Mesodermal cell (in vitro differentiated cells): Measurements from ENCODE around the gene TAMALIN.
A peak's percentile ranks its signal among the peaks of the same experiment; 100 is the strongest.

Source experiments
- H3K27ac ChIP-seq: 2 replicates; pipeline ENCODE4 v1.7.0; 2013; ENCODE audit warnings: mild to moderate bottlenecking, low read depth, low read length, moderate library complexity; ENCODE audit not compliant: severe bottlenecking
- H3K36me3 ChIP-seq: 2 replicates; pipeline ENCODE4 v1.7.1; 2013; ENCODE audit warnings: mild to moderate bottlenecking, low read length, moderate library complexity; ENCODE audit not compliant: control insufficient read depth, insufficient read depth
- H3K4me1 ChIP-seq: one replicate; pipeline ENCODE4 v1.7.1; 2013; ENCODE audit warnings: mild to moderate bottlenecking, low read length; ENCODE audit not compliant: insufficient read depth, control insufficient read depth, poor library complexity, severe bottlenecking
- H3K4me3 ChIP-seq: 2 replicates; pipeline ENCODE4 v1.7.0; 2013; ENCODE audit warnings: low read length, control low read depth, mild to moderate bottlenecking; ENCODE audit not compliant: insufficient read depth, poor library complexity, severe bottlenecking; ENCODE audit errors: extremely low read depth
- H3K9me3 ChIP-seq: 2 replicates; pipeline ENCODE4 v1.7.1; 2013; ENCODE audit warnings: mild to moderate bottlenecking, low read length, moderate library complexity; ENCODE audit not compliant: control insufficient read depth
- WGBS, 2 experiments: methylation state at CpG; one replicate each; pipeline ENCODE4 v1.1.5; 2013; ENCODE audit warnings: missing lambda C conversion rate in 2 of 2; ENCODE audit not compliant: insufficient coverage in 2 of 2; 5-methylcytosine and 5-hydroxymethylcytosine counted together

The TAMALIN gene

DNA sequence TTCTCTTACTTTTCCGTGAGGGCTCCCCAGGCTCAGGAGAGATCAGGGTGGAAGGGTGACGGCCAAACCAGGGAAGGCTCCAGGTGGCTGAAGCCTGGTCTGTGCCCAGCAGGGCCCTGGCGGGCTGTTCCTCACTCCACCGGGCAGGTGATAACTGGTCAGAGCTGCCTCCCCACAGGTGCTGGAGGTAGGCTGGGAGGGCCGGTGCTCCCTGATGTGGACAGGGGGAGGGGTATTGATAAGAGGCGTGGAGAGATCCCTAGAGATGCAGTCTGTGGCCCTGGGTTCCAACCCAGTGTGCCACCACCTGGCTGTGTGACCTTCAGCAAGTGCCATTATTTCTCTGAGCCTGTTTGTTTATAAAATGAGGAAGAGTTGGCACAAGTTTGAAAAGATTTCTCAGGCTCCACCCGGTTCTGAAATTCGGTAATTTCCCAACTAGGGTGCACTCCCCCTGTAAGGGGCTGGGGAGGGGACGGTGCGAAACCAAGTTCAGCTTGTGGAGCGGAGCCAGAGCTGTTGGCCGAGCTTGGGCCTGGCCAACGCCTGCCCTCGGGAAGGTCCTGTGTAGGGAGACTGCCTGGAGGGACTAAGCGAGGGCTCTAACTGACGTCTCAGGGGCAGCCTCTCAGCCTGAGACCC lies 43.5 kb downstream of the TAMALIN start:
- H3K27ac ChIP-seq: peak overlapping the region; percentile 96
- peaks cover 35% of the 10 kb centered on the region for H3K36me3 ChIP-seq
- peak overlapping the region; percentile 46 for H3K4me3 ChIP-seq
- 19 to 24% methylated on average over 12 of the region's 16 CpGs for WGBS, 2 experiments
- no peaks in the 10 kb centered on the region for H3K9me3 ChIP-seq
- H3K4me1 ChIP-seq: peaks cover 18% of the 10 kb centered on the region

DNA sequence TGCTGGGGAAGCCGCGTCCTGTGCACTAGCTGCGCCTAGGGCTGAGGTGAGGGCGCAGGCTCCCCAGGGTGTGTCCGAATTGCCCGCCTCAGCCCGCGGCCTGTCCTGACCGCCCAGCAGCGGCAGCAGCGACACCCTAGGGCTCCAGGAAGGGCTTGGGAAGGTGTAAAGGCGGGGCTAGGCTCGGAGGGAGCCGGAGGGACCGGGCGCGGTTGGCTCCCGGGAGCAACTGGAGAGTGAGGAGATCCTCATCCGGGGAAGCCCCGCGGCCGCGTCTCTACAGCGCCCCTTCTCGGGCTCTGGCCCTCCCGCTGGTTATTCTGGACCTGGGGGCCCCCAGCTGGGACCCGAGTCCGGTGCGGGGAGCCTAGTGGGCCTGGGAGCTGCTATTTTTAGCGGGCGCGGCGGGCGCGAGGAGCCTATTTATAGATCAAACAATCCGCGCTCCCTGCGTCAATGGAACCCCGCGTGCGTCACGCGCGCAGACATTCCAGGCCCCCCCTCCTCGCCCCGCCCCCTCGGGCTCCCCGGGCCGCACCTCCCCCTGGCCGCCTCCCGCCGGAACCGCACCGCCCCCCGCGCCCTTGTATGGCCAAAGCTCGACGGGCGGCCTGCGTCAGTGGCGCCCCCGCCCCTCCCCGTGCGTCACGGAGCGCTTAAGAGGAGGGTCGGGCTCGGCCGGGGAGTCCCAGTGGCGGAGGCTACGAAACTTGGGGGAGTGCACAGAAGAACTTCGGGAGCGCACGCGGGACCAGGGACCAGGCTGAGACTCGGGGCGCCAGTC lies 44.2 kb downstream of the TAMALIN start, which contains the start of gene NR4A1:
NR4A1 (plus strand) TSS at position 685 of the 784 bp plus-strand sequence. CDS start 2,887 bp downstream, outside the sequence.
- 1% methylated on average over 56 to 64 of the region's 77 CpGs for WGBS, 2 experiments
- peak within 1 kb of the TSS; percentile 96 for H3K27ac ChIP-seq
- H3K36me3 ChIP-seq: peaks cover 33% of the 10 kb centered on the region

DNA sequence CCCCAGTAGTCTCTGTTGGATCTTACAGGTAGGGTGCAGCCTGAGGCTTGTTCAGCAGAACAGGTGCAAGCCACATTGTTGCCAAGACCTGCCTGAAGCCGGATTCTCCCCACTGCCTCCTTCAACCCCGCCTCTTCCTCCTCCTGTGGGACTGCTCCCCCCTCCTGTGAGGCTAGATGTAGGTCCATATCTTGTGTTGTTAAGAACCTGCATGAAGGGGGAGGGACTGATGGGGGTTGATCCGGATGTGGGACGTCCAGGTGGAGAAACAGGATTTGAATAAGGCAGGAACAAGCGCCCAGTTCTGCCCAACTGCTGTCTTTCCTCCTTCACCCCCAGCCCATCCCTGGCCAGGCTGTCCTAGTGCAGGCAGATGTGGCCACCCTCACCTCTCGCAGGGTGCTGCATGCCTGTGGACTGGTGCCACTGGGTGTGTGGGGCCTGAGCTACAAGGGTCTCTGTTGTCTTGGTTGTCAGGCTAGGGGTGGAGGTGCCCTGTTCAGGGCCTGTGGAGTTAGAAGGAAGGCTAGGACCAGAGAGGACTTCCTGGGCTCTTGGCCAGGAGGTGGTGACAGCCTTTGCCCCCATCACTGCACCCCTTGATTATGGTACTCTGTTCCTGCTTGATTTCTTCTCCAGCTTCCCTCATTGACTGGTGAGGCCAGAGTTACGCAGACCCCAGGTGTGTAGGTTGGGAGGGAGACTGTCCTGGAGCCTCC lies 45.9 kb downstream of the TAMALIN start:
- 75 to 81% methylated on average over 3 of the region's 7 CpGs for WGBS, 2 experiments

More for the DNA sequence above, 44.2 kb downstream of the TAMALIN start, which contains the start of gene NR4A1:
- no peaks in the 10 kb centered on the region for H3K9me3 ChIP-seq
- peaks cover 15% of the 10 kb centered on the region for H3K4me1 ChIP-seq
- H3K4me3 ChIP-seq: peak within 1 kb of the TSS; percentile 46

DNA sequence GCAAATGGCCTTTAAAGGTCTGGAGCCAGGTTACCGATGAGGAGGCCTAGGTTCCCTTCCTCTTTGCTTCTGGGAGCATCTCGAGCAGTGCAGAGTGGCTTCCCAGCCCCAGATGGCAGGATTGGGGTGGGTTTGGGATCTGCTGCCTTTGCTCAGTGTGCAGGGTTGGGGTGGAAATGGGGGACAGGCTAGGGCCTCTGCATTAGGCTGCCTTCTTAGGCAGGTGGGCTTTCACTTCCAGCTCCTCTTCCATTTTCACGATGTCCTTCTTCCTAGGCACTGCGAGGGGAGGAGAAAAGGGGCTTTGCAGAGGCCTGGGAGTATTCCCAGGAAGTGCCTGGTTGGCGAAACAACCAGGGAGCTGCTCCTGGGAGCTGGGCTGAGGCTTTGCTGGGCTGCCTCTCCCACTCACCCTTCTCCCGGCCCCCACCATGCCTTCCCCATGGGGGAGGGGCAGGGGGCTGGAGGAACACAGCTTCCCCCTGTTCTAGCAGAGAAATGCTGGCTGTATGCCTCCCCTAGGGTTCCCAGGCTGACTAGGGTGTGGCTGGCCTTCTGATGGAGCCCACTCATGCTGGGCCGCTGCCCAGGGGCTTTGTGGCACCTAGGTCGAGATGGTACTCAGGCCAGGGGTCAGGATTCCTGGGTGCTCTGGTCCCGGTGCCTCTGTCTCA lies 46.9 kb downstream of the TAMALIN start:
- Histone ChIP-seq H3K36me3 (peaks cover 44% of the 10 kb centered on the region), H3K4me3 (no peak overlapping the region)
- WGBS, 2 experiments: 89 to 95% methylated on average over 5 to 7 of the region's 9 CpGs

More for the DNA sequence above, 45.9 kb downstream of the TAMALIN start:
- peak overlapping the region; percentile 2 for H3K4me3 ChIP-seq
- H3K4me1 ChIP-seq: peaks cover 14% of the 10 kb centered on the region
- no peak overlapping the region for H3K27ac ChIP-seq
- no peaks in the 10 kb centered on the region for H3K9me3 ChIP-seq
- peaks cover 35% of the 10 kb centered on the region for H3K36me3 ChIP-seq

DNA sequence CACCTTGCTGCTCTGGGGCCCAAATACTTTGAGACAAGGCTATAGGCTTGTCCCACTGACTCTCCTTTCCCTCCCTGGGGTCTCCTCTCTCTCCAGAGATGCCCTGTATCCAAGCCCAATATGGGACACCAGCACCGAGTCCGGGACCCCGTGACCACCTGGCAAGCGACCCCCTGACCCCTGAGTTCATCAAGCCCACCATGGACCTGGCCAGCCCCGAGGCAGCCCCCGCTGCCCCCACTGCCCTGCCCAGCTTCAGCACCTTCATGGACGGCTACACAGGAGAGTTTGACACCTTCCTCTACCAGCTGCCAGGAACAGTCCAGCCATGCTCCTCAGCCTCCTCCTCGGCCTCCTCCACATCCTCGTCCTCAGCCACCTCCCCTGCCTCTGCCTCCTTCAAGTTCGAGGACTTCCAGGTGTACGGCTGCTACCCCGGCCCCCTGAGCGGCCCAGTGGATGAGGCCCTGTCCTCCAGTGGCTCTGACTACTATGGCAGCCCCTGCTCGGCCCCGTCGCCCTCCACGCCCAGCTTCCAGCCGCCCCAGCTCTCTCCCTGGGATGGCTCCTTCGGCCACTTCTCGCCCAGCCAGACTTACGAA lies 47.6 kb downstream of the TAMALIN start:
- H3K4me3 ChIP-seq: no peak overlapping the region
- no peaks in the 10 kb centered on the region for H3K9me3 ChIP-seq
- peaks cover 14% of the 10 kb centered on the region for H3K4me1 ChIP-seq
- no peak overlapping the region for H3K27ac ChIP-seq
- 97 to 99% methylated on average over 12 to 20 of the region's 21 CpGs for WGBS, 2 experiments
- H3K36me3 ChIP-seq: peaks cover 51% of the 10 kb centered on the region

More for the DNA sequence above, 46.9 kb downstream of the TAMALIN start:
- Histone ChIP-seq H3K27ac (no peak overlapping the region), H3K9me3 (no peaks in the 10 kb centered on the region), H3K4me1 (peaks cover 14% of the 10 kb centered on the region)

DNA sequence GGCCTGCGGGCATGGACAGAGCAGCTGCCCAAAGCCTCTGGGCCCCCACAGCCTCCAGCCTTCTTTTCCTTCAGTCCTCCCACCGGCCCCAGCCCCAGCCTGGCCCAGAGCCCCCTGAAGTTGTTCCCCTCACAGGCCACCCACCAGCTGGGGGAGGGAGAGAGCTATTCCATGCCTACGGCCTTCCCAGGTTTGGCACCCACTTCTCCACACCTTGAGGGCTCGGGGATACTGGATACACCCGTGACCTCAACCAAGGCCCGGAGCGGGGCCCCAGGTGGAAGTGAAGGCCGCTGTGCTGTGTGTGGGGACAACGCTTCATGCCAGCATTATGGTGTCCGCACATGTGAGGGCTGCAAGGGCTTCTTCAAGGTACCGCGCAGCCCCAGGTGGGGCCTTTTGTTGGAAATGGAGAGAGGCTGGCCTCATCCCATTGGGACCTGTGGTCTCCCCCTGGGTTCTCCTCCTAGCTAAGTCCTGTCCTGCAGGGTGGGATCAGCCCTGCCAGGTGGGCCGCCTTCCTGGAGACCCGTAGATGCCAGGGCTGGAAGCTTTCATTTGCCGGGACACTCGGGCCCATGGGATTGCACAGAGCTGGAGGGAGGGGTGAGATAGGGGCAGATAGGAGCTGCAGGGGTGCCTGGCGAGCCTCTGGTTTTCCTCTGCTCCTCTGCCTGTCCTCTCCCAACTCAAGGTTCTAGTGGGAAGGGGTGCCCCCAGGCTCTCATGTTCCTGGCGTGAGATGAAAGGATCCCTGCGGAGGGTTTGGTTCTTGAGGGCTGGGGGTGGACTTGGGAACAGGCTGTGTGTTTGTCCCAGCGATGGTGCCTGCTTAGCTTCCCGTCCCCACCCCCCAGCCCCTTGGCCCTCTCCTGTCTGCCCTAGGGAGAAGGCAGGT lies 48.3 kb downstream of the TAMALIN start:
- Histone ChIP-seq H3K4me3 (no peak overlapping the region), H3K36me3 (peaks cover 55% of the 10 kb centered on the region), H3K27ac (no peak overlapping the region), H3K9me3 (no peaks in the 10 kb centered on the region), H3K4me1 (peaks cover 10% of the 10 kb centered on the region)
- WGBS, 2 experiments: 96 to 99% methylated on average over 8 to 15 of the region's 21 CpGs

DNA sequence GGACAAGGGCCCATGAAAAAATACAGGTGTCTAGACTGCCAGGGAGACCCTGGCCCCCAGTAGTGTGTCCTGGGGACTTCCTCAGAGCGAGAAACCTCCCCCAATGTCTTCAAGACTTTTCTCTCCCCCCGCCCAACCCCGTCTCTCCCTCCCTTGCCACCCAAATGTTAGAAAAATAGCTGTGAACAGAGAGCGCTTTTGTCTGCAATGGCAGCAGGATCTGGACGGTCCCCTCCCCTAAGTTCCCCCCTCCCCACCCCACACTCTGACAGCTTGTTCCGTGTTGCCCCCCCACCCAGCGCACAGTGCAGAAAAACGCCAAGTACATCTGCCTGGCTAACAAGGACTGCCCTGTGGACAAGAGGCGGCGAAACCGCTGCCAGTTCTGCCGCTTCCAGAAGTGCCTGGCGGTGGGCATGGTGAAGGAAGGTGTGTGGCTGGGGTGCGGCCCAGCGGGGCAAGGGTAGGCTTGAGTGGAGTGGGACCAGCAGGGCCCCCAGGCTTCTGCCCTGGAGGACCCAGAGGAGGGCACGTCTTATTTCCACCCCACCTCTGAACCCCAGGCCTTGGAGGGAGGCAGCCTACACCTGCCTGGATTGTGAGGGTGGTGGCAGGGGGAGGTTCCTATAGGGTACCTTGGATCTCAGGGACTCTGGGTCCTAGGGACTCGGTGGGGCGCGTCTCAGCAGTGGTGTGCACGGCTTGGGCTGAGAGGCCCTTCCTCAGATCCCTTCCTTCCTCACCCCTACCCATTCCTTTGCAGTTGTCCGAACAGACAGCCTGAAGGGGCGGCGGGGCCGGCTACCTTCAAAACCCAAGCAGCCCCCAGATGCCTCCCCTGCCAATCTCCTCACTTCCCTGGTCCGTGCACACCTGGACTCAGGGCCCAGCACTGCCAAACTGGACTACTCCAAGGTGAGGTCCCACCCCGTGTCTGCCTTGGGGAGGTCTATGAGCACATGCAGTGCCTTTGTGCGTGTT lies 49.3 kb downstream of the TAMALIN start:
- H3K9me3 ChIP-seq: no peaks in the 10 kb centered on the region
- no peak overlapping the region for H3K27ac ChIP-seq
- no peak overlapping the region for H3K4me3 ChIP-seq
- H3K36me3 ChIP-seq: peaks cover 55% of the 10 kb centered on the region
- WGBS, 2 experiments: 94 to 97% methylated on average over 13 to 22 of the region's 27 CpGs
- peaks cover 4% of the 10 kb centered on the region for H3K4me1 ChIP-seq

DNA sequence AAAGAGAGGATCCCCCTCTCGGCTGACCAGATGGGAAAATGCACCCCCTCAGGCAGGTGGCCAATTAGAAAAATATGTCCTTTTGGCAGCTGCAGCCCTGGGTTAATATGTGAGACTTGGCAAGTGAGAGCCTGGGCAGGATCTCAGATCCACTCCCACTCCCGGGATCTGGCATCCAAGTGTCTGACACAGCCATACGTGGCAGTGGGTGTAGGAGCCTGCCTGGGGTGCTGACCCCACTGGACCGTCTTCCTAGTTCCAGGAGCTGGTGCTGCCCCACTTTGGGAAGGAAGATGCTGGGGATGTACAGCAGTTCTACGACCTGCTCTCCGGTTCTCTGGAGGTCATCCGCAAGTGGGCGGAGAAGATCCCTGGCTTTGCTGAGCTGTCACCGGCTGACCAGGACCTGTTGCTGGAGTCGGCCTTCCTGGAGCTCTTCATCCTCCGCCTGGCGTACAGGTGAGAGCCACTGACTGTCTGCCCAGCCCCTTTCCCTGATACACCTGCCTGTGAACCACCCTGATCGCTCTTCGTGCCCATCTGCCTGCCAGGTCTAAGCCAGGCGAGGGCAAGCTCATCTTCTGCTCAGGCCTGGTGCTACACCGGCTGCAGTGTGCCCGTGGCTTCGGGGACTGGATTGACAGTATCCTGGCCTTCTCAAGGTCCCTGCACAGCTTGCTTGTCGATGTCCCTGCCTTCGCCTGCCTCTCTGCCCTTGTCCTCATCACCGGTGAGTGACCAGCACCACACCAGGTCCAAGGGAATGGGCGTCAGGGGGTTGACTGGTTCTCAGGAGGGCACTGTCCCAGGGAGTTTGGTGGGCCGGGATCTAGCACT lies 50.3 kb downstream of the TAMALIN start:
- Histone ChIP-seq H3K4me3 (no peak overlapping the region), H3K36me3 (peaks cover 55% of the 10 kb centered on the region), H3K4me1 (peaks cover 1% of the 10 kb centered on the region), H3K27ac (no peak overlapping the region), H3K9me3 (no peaks in the 10 kb centered on the region)
- 93 to 94% methylated on average over 22 of the region's 23 CpGs for WGBS, 2 experiments
